NCI-H510A treated with DMSO at 0.1 percent for 48 hours (cell line): ENCODE results near the gene HOXB7.

Experiments used
- DNase-seq: peaks from one replicate; lab custom pipeline; 2025; lab: John Stamatoyannopoulos, UW

Gene HOXB7

GRCh38 chr17:48609033-48609432 lies 1.8 kb downstream of the HOXB7 start:
- DNase-seq: no peak

GRCh38 chr17:48608494-48608834 lies 2.4 kb downstream of the HOXB7 start:
- no peak for DNase-seq

GRCh38 chr17:48606892-48607614 lies 3.8 kb downstream of the HOXB7 start:
- DNase-seq: no peak

- DNase-seq: no peak
Observed at GRCh38 chr17:48605991-48606891, 4.6 kb downstream of the HOXB7 start.

GRCh38 chr17:48605409-48605919 lies 5.4 kb downstream of the HOXB7 start:
- DNase-seq: no peak

GRCh38 chr17:48604770-48605329 lies 6.0 kb downstream of the HOXB7 start, which contains the start of gene HOXB6:
HOXB6 (minus strand) TSS chr17:48604986; CDS start chr17:48598150, 6,836 bp downstream.
- DNase-seq: no peak

GRCh38 chr17:48603959-48604769 lies 6.7 kb downstream of the HOXB7 start:
- DNase-seq: no peak

- DNase-seq: no peak
Observed at GRCh38 chr17:48601539-48602425, 9.0 kb downstream of the HOXB7 start.

- DNase-seq: no peak
Observed at GRCh38 chr17:48601207-48601538, 9.6 kb downstream of the HOXB7 start.

- no peak for DNase-seq
Observed at GRCh38 chr17:48600244-48601098, 10.3 kb downstream of the HOXB7 start.

- DNase-seq: no peak
Observed at GRCh38 chr17:48599354-48599753, 11.5 kb downstream of the HOXB7 start.

GRCh38 chr17:48598736-48599135 lies 12.1 kb downstream of the HOXB7 start:
- no peak for DNase-seq

GRCh38 chr17:48597778-48598631 lies 12.8 kb downstream of the HOXB7 start:
- no peak for DNase-seq

- DNase-seq: no peak
Observed at GRCh38 chr17:48597528-48597777, 13.4 kb downstream of the HOXB7 start.

- no peak for DNase-seq
Observed at GRCh38 chr17:48596735-48597527, 13.9 kb downstream of the HOXB7 start.

GRCh38 chr17:48596000-48596734 lies 14.7 kb downstream of the HOXB7 start:
- DNase-seq: no peak

GRCh38 chr17:48595278-48595999 lies 15.4 kb downstream of the HOXB7 start:
- no peak for DNase-seq
